T-helper 1 cell treated with Interleukin-12 subunit alpha and Interleukin-12 subunit beta and Interleukin-4 antibody, amounts not matched to agents 30 ng/mL and 1 ng/mL, for 36 hours (primary cell): Measurements from ENCODE around the gene CCDC149. TPM values are rescaled to one million over a fixed set of nuclear protein-coding genes. Genes with fewer than 3 reads are reported as not detected.
"Not testable (repeated sequence)": the region's sequence is repeated elsewhere in the genome, so short reads cannot be mapped to it uniquely, and the experiment has no call there.

Experiments used
- intact Hi-C: fragments of 100-400 bp; cut with micrococcal nuclease; formaldehyde crosslinking; loops from one replicate; pipeline ENCODE4 v1.15.1; 2024
- total RNA-seq: library from RNA; stranded (reverse); gene quantifications from 2 replicates; pipeline ENCODE4 v1.2.3, GENCODE V29; 2022

Gene CCDC149
- total RNA-seq, 1 donor from 2014 or later = not detected

GRCh38 chr4:24917076-24917856 lies 4.4 kb upstream of the CCDC149 start:
- intact Hi-C loops = no loop called here

- intact Hi-C loops = no loop called here
Measured at GRCh38 chr4:24915121-24915922, 2.5 kb upstream of the CCDC149 start.

GRCh38 chr4:24914460-24914859 lies 1.6 kb upstream of the CCDC149 start:
- intact Hi-C loops = no loop called here

DNA sequence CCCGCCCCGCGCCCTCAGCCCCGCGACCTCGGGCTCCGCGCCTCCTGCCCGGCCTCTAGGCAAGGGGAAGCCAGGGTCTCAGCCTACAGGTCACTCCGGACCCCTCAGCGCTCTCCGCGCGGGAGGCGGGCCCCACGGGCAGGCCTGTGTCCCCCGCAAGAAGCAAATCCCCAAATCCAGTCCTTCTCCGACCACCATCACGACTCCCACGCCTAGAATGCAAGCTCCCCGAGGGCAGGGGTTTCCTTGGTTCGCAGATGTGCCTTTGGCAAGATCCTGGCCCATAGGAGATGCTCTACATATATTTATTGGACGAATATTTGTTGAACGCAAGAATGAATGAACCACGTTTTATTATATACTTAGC lies 260 bp upstream of the CCDC149 start:
- intact Hi-C loops = no loop called here

- intact Hi-C loops = no loop called here
Measured at GRCh38 chr4:24910499-24910898, 2.3 kb downstream of the CCDC149 start.

- intact Hi-C loops = not testable (repeated sequence)
Measured at GRCh38 chr4:24909606-24910005, 3.2 kb downstream of the CCDC149 start.

GRCh38 chr4:24897639-24898038 lies 15.2 kb downstream of the CCDC149 start:
- intact Hi-C loops = no loop called here

DNA sequence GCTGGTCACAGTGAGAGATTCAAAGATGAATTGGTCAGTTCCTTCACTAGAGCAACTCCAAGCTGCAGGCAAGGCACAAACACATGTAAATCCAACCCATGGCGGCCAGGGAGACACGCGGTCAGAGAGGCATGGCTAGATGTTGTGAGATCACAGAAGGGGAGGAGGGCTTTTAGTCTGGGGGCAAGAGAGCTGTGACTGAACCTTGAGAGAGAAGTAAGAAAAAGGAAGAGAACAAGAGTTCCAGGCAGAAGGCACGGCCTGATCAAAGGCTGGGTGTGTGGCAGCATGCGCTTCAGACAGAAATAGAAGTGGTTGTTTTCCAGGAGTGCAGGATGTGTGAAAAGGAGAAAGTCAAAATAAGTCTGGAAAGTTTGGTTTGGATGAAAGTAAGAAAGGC lies 15.9 kb downstream of the CCDC149 start:
- intact Hi-C loops = no loop called here

GRCh38 chr4:24896056-24896455 lies 16.8 kb downstream of the CCDC149 start:
- intact Hi-C loops = no loop called here

- intact Hi-C loops = no loop called here
Measured at GRCh38 chr4:24895461-24895860, 17.4 kb downstream of the CCDC149 start.

DNA sequence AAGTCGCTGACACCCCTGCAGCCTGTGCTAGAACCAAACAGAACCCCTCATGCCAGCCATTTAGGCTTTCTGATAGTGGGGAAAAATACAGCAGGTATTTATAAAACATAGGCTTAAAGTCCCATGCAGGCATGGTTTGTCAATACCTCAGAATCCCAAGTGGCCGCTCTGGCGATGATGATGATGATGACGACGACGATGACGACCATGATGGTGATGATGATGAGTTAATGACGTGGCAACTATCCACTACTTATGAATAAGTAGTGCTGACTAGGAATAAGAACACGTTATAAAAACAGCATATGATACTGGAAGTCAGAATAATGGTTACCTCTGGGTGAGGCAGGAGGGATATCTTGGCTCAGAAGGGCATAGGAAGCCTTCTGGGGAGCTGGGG lies 18.0 kb downstream of the CCDC149 start:
- intact Hi-C loops = no loop called here

DNA sequence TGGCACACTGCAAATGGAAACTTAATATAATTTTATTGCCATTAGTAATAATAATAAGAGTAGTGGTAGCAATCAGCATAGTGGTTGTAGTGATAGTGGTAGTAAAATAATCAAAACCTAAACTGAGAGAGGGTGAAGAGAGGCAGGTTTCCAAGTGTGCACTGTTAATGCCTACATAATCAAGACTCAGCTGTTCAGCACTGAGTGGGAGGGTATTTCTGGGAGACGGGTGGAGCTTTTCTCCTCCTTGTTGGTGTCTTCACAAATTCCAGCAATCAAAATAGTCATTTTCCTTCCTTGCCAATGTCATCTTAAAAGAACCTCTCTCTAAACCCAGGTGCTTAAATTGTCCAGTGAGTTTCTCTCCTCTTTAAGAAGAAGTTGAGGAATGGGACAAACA lies 18.6 kb downstream of the CCDC149 start:
- intact Hi-C loops = no loop called here

- intact Hi-C loops = no loop called here
Measured at GRCh38 chr4:24892778-24893177, 20.1 kb downstream of the CCDC149 start.

DNA sequence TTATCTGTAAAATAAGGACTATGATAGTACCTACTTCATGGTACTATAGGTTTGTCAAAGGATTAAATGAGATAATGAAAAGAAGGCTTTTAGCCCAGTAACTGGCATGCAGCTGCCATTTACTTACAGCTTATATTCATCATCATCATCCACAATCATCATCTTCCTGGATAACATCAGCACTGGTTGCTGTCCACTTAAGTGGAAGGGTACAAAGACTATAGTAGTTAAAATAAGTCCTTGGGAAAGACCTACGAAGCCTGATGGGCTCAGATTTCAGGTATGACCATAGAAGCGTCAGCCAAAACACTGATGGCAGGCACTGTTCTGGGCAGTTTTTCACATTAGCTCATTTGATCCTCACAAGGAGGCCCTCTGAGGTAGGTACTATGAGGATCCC lies 20.6 kb downstream of the CCDC149 start:
- intact Hi-C loops = no loop called here

- intact Hi-C loops = no loop called here
Measured at GRCh38 chr4:24890561-24891126, 22.2 kb downstream of the CCDC149 start.

GRCh38 chr4:24889991-24890390 lies 22.9 kb downstream of the CCDC149 start:
- intact Hi-C loops = no loop called here

GRCh38 chr4:24888475-24889344 lies 24.1 kb downstream of the CCDC149 start:
- intact Hi-C loops = no loop called here

GRCh38 chr4:24887881-24888430 lies 24.9 kb downstream of the CCDC149 start:
- intact Hi-C loops = no loop called here

- intact Hi-C loops = no loop called here
Measured at GRCh38 chr4:24886596-24886995, 26.2 kb downstream of the CCDC149 start.

DNA sequence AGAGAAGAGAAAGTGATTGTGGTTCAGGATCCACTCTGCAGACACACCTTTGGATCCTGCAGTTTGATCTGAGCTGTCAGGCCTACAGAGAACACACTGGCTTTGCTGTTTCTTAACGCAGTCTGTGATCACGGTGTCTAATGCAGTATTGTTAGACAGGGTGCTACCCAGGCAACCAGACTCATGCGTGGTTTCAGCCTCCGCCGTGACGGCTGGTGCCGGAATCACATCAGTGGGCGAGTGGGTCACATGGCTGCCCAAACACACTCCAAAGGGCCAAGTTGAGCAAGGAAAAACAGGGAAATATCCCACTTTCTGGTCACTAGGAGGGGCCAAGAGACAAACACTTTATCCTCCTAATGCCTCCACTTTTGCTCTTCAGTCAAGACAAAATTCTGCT lies 27.5 kb downstream of the CCDC149 start:
- intact Hi-C loops = no loop called here

GRCh38 chr4:24884902-24885301 lies 27.9 kb downstream of the CCDC149 start:
- intact Hi-C loops = no loop called here
